Mesothelial cell of epicardium (in vitro differentiated cells): Measurements from ENCODE around the gene CRYGN. TPM values are rescaled to one million over a fixed set of nuclear protein-coding genes. Genes with fewer than 3 reads are reported as not detected.

Experiments
- DNase-seq, 2 experiments: peaks; one replicate each; pipeline ENCODE4 v3.0.0; 2021; ENCODE audit warnings: low spot score in 2 of 2; ENCODE audit not compliant: unreplicated experiment in 2 of 2
- H3K27ac Mint-ChIP-seq: 2 replicates; pipeline ENCODE4 v1.8.0; 2021; ENCODE audit warnings: mixed read lengths
- H3K27me3 Mint-ChIP-seq: 2 replicates; pipeline ENCODE4 v1.8.0; 2021; ENCODE audit warnings: low read depth, mixed read lengths
- H3K36me3 Mint-ChIP-seq: 2 replicates; pipeline ENCODE4 v1.8.0; 2021; ENCODE audit warnings: mixed read lengths
- H3K4me1 Mint-ChIP-seq: 2 replicates; pipeline ENCODE4 v1.8.0; 2021; ENCODE audit warnings: mixed read lengths
- H3K4me3 Mint-ChIP-seq: 2 replicates; pipeline ENCODE4 v1.8.0; 2021; ENCODE audit warnings: mild to moderate bottlenecking, moderate library complexity, mixed read lengths
- H3K9me3 Mint-ChIP-seq: 2 replicates; pipeline ENCODE4 v1.8.0; 2021; ENCODE audit warnings: mixed read lengths
- total RNA-seq: library from RNA; stranded (reverse); gene quantifications from 3 replicates; pipeline ENCODE4 v1.2.1, GENCODE V29; 2021
- TF ChIP-seq, protein P1 (sequence below): fragments of 200-600 bp; sonication (generic); IDR thresholded peaks from one replicate; pipeline ENCODE4 v1.5.0; 2021; ENCODE audit warnings: antibody characterized with exemption; ENCODE audit not compliant: unreplicated experiment

Gene CRYGN
- total RNA-seq, 1 donor from 2014 or later, result 9.4 TPM

DNA sequence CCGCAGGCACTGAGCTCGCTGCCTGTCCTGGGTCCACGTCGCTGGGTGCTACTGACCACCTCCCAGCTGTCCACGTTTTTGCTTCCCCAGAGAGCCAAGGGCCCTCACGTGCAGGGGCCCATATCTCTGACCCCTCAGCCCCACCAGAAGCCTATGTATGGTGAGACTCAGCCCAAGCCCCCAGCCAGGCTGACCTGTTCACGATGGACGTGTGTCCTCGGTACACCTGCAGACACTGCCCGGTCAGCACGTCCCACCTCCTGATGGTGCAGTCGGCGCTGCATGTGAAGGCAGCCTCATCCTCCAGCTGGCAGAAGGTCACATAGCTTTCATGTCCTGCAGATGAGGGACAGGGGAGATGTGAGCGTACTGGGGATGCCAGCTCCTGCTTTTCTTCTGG, 40.0 kb downstream of the CRYGN start:
- Mint-ChIP-seq H3K36me3 (peaks cover 28% of the 10 kb centered on the region), H3K9me3 (no peaks in the 10 kb centered on the region), H3K27ac (peak overlapping the region; percentile 73), H3K4me1 (peaks cover 45% of the 10 kb centered on the region), H3K4me3 (no peak overlapping the region), H3K27me3 (no peaks in the 10 kb centered on the region)
- TF ChIP-seq, protein P1, sequence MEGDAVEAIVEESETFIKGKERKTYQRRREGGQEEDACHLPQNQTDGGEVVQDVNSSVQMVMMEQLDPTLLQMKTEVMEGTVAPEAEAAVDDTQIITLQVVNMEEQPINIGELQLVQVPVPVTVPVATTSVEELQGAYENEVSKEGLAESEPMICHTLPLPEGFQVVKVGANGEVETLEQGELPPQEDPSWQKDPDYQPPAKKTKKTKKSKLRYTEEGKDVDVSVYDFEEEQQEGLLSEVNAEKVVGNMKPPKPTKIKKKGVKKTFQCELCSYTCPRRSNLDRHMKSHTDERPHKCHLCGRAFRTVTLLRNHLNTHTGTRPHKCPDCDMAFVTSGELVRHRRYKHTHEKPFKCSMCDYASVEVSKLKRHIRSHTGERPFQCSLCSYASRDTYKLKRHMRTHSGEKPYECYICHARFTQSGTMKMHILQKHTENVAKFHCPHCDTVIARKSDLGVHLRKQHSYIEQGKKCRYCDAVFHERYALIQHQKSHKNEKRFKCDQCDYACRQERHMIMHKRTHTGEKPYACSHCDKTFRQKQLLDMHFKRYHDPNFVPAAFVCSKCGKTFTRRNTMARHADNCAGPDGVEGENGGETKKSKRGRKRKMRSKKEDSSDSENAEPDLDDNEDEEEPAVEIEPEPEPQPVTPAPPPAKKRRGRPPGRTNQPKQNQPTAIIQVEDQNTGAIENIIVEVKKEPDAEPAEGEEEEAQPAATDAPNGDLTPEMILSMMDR, result no peak
- no peak for DNase-seq

DNA sequence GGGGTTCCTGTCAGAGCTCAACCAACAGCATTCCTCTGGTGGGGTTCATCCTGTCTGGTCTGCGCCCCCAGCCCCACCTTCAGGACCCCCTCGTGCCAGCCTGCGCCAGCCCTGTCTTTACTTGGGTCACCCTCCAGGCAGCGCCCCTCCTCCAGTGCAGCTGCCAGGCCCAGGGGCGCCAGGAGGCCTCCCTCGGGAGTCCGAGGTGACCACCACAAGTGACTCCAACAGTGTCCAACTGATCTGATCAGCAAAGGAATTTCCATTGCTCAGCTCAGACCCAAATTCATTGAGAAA, 40.7 kb downstream of the CRYGN start:
- TF ChIP-seq, protein P1, result no peak
- Mint-ChIP-seq H3K4me3 (no peak overlapping the region), H3K27me3 (no peaks in the 10 kb centered on the region), H3K9me3 (no peaks in the 10 kb centered on the region), H3K27ac (peak overlapping the region; percentile 73), H3K36me3 (peaks cover 28% of the 10 kb centered on the region), H3K4me1 (peaks cover 39% of the 10 kb centered on the region)
- DNase-seq, result no peak

- H3K27ac Mint-ChIP-seq, result peak overlapping the region; percentile 73
- no peak for DNase-seq
Measured at GRCh38 chr7:151398446-151399304, 41.3 kb downstream of the CRYGN start.

DNA sequence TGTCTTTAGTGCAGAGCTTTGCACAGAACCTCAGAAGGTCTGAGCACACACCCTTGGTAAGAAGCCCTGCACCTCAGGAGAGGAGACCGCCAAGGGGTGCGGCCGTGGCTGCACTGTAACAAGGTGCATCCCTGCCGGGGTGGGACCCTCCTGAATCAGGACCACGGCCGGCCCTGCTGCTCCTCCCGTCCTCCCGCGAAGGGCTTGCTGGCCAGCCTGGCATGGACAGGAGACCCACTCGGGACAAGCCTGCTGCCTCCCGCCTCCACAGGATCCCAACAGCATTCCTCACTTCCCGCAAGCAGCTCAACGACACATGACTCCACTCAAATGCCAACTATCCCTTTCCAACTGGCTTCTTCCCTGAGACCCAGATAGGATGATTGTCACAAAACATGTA, 42.9 kb downstream of the CRYGN start:
- TF ChIP-seq, protein P1, result no peak
- no peak for DNase-seq
- no peaks in the 10 kb centered on the region for H3K9me3 Mint-ChIP-seq
- peak overlapping the region; percentile 50 for H3K27ac Mint-ChIP-seq
- H3K4me1 Mint-ChIP-seq, result peaks cover 24% of the 10 kb centered on the region
- H3K27me3 Mint-ChIP-seq, result no peaks in the 10 kb centered on the region
- H3K4me3 Mint-ChIP-seq, result no peak overlapping the region
- peaks cover 33% of the 10 kb centered on the region for H3K36me3 Mint-ChIP-seq

More at GRCh38 chr7:151398446-151399304, 41.3 kb downstream of the CRYGN start:
- TF ChIP-seq, protein P1, result no peak
- Mint-ChIP-seq H3K9me3 (no peaks in the 10 kb centered on the region), H3K4me1 (peaks cover 38% of the 10 kb centered on the region), H3K36me3 (peaks cover 32% of the 10 kb centered on the region), H3K27me3 (no peaks in the 10 kb centered on the region), H3K4me3 (no peak overlapping the region)

- H3K27ac Mint-ChIP-seq, result no peak overlapping the region
- H3K4me1 Mint-ChIP-seq, result peaks cover 22% of the 10 kb centered on the region
- no peak overlapping the region for H3K4me3 Mint-ChIP-seq
- H3K36me3 Mint-ChIP-seq, result peaks cover 32% of the 10 kb centered on the region
- H3K27me3 Mint-ChIP-seq, result no peaks in the 10 kb centered on the region
- no peaks in the 10 kb centered on the region for H3K9me3 Mint-ChIP-seq
- DNase-seq, result no peak
- TF ChIP-seq, protein P1, result no peak
Measured at GRCh38 chr7:151396328-151396970, 43.5 kb downstream of the CRYGN start.
